MM.1S (cell line): ENCODE measurements around the gene NEMF.

Experiments used
- DNase-seq: peaks from one replicate; pipeline ENCODE4 v3.0.0-alpha.2; 2015
- H2AFZ ChIP-seq: fragments of 300-600 bp; sonication (generic); 2 replicates; pipeline ENCODE4 v1.6.0; 2016; ENCODE audit warnings: antibody characterized with exemption, low read length
- H3F3A ChIP-seq: fragments of 300-600 bp; sonication (generic); 2 replicates; pipeline ENCODE4 v1.6.1; 2016; ENCODE audit warnings: mild to moderate bottlenecking, antibody characterized with exemption, low read length, moderate library complexity, mixed read lengths; ENCODE audit not compliant: insufficient read depth
- H3K27ac ChIP-seq: fragments of 300-600 bp; sonication (generic); 2 replicates; pipeline ENCODE4 v1.5.1; 2016; ENCODE audit warnings: mild to moderate bottlenecking, low read length
- H3K27me3 ChIP-seq: fragments of 300-600 bp; sonication (generic); replicated peaks from 2 replicates; pipeline ENCODE4 v1.6.0; 2016; ENCODE audit warnings: low read length; ENCODE audit not compliant: insufficient read depth
- H3K36me3 ChIP-seq: fragments of 300-600 bp; sonication (generic); replicated peaks from 2 replicates; pipeline ENCODE4 v1.6.1; 2016; ENCODE audit warnings: mild to moderate bottlenecking, low read length, mixed read lengths; ENCODE audit not compliant: insufficient read depth
- H3K4me1 ChIP-seq: fragments of 300-600 bp; sonication (generic); 2 replicates; pipeline ENCODE4 v1.6.1; 2016; ENCODE audit warnings: low read length, mixed read lengths
- H3K4me2 ChIP-seq: fragments of 300-600 bp; sonication (generic); 2 replicates; pipeline ENCODE4 v1.6.0; 2016; ENCODE audit warnings: low read depth, low read length
- H3K4me3 ChIP-seq: fragments of 300-600 bp; sonication (generic); 2 replicates; pipeline ENCODE4 v1.5.1; 2016; ENCODE audit warnings: low read length, mixed read lengths
- H3K79me2 ChIP-seq: fragments of 300-600 bp; sonication (generic); 2 replicates; pipeline ENCODE4 v1.6.1; 2016; ENCODE audit warnings: mixed run types, low read length, mixed read lengths
- H3K9ac ChIP-seq: fragments of 300-600 bp; sonication (generic); 2 replicates; pipeline ENCODE4 v1.6.1; 2016; ENCODE audit warnings: low read length, mixed read lengths
- H3K9me2 ChIP-seq: fragments of 300-600 bp; sonication (generic); replicated peaks from 2 replicates; pipeline ENCODE4 v1.6.1; 2016; ENCODE audit warnings: mild to moderate bottlenecking, low read length, mixed read lengths; ENCODE audit not compliant: insufficient read depth
- H3K9me3 ChIP-seq: fragments of 300-600 bp; sonication (generic); replicated peaks from 2 replicates; pipeline ENCODE4 v1.6.1; 2016; ENCODE audit warnings: mild to moderate bottlenecking, low read length, mixed read lengths; ENCODE audit not compliant: insufficient read depth
- H4K20me1 ChIP-seq: fragments of 300-600 bp; sonication (generic); 2 replicates; pipeline ENCODE4 v1.6.1; 2016; ENCODE audit warnings: mild to moderate bottlenecking, low read length, moderate library complexity, mixed read lengths; ENCODE audit not compliant: insufficient read depth
- CTCF ChIP-seq: fragments of 300-600 bp; sonication (generic); IDR thresholded peaks from 2 replicates; pipeline ENCODE4 v1.5.1; 2016; ENCODE audit warnings: antibody characterized with exemption, low read length, mixed read lengths
- EZH2 ChIP-seq: fragments of 300-600 bp; sonication (generic); optimal IDR thresholded peaks from 2 replicates; pipeline ENCODE3; 2017; ENCODE audit warnings: low read depth, mild to moderate bottlenecking, antibody characterized with exemption, low read length, mixed read lengths
- EZH2phosphoT487 ChIP-seq: fragments of 300-600 bp; sonication (generic); IDR thresholded peaks from 2 replicates; pipeline ENCODE4 v1.6.1; 2018; ENCODE audit warnings: antibody characterized with exemption, low read length

Gene NEMF

GRCh38 chr14:49880267-49881064, 27.9 kb upstream of the NEMF start:
- DNase-seq = no peak

GRCh38 chr14:49879646-49880204, 27.1 kb upstream of the NEMF start:
- H3K27me3 ChIP-seq = no peaks in the 10 kb centered on the region
- no peak overlapping the region for H3K4me3 ChIP-seq
- peak; percentile 59 for DNase-seq
- H4K20me1 ChIP-seq = no peaks in the 10 kb centered on the region
- H3F3A ChIP-seq = no peaks in the 10 kb centered on the region
- H2AFZ ChIP-seq = no peak overlapping the region
- no peak overlapping the region for H3K4me2 ChIP-seq
- H3K36me3 ChIP-seq = no peaks in the 10 kb centered on the region
- H3K9me3 ChIP-seq = no peaks in the 10 kb centered on the region
- H3K27ac ChIP-seq = peak overlapping the region; percentile 31; the same call in 1 of the 2 replicates
- TF ChIP-seq CTCF (peak; percentile 52), EZH2phosphoT487 (no peak)
- H3K9me2 ChIP-seq = no peaks in the 10 kb centered on the region
- H3K4me1 ChIP-seq = no peaks in the 10 kb centered on the region
- no peaks in the 10 kb centered on the region for H3K79me2 ChIP-seq
- no peak overlapping the region for H3K9ac ChIP-seq

More at GRCh38 chr14:49880267-49881064, 27.9 kb upstream of the NEMF start:
- Histone ChIP-seq H4K20me1 (no peaks in the 10 kb centered on the region), H3K27ac (peak overlapping the region; percentile 31; the same call in 1 of the 2 replicates), H3K36me3 (no peaks in the 10 kb centered on the region), H3K9ac (no peak overlapping the region), H3K4me3 (no peak overlapping the region), H3F3A (no peaks in the 10 kb centered on the region), H3K4me2 (no peak overlapping the region), H2AFZ (no peak overlapping the region), H3K79me2 (no peaks in the 10 kb centered on the region), H3K4me1 (no peaks in the 10 kb centered on the region), H3K27me3 (no peaks in the 10 kb centered on the region), H3K9me3 (no peaks in the 10 kb centered on the region), H3K9me2 (no peaks in the 10 kb centered on the region)
- TF ChIP-seq EZH2 (no peak), EZH2phosphoT487 (no peak), CTCF (no peak)

- no peak overlapping the region for H3K4me3 ChIP-seq
- H3K9me3 ChIP-seq = no peaks in the 10 kb centered on the region
- no peak overlapping the region for H3K4me2 ChIP-seq
- DNase-seq = no peak
- H3K27ac ChIP-seq = no peak overlapping the region
- no peak overlapping the region for H2AFZ ChIP-seq
- H3K79me2 ChIP-seq = no peaks in the 10 kb centered on the region
- H3K27me3 ChIP-seq = no peaks in the 10 kb centered on the region
- no peak overlapping the region for H3K9ac ChIP-seq
- no peaks in the 10 kb centered on the region for H3K36me3 ChIP-seq
- no peaks in the 10 kb centered on the region for H3F3A ChIP-seq
- H4K20me1 ChIP-seq = no peaks in the 10 kb centered on the region
- H3K9me2 ChIP-seq = no peaks in the 10 kb centered on the region
- H3K4me1 ChIP-seq = no peaks in the 10 kb centered on the region
- TF ChIP-seq CTCF (no peak), EZH2 (no peak), EZH2phosphoT487 (no peak)
Observed at GRCh38 chr14:49876563-49877127, 24.1 kb upstream of the NEMF start.
